Memory B cell (primary cell): ENCODE data around the gene AKAP7.

Experiments used
- ATAC-seq: fragments of 150-1000 bp; cut with Tn5 transposase; 2 replicates; pipeline ENCODE4 v1.10.0; 2021; ENCODE audit warnings: low read depth, mild to moderate bottlenecking, moderate library complexity
- DNase-seq, 2 donors: peaks; one replicate each; pipeline ENCODE4 v3.0.0; 2022; ENCODE audit warnings: low spot score in 2 of 2
- H3K27ac Mint-ChIP-seq: one replicate; pipeline ENCODE4 v1.8.0; 2022; ENCODE audit warnings: mild to moderate bottlenecking, moderate library complexity, mixed read lengths
- H3K27me3 Mint-ChIP-seq: one replicate; pipeline ENCODE4 v1.8.0; 2022; ENCODE audit warnings: mixed read lengths
- H3K36me3 Mint-ChIP-seq: one replicate; pipeline ENCODE4 v1.8.0; 2022; ENCODE audit warnings: mild to moderate bottlenecking, mixed read lengths
- H3K4me1 Mint-ChIP-seq: one replicate; pipeline ENCODE4 v1.8.0; 2022; ENCODE audit warnings: mixed read lengths
- H3K4me3 Mint-ChIP-seq: one replicate; pipeline ENCODE4 v1.8.0; 2022; ENCODE audit warnings: mild to moderate bottlenecking, moderate library complexity, mixed read lengths
- H3K9me3 Mint-ChIP-seq: one replicate; pipeline ENCODE4 v1.8.0; 2022; ENCODE audit warnings: mixed read lengths

AKAP7 gene

GRCh38 chr6:131122007-131122406 lies 13.3 kb upstream of the AKAP7 start:
- H3K4me1 Mint-ChIP-seq, result peaks cover 5% of the 10 kb centered on the region
- no peaks in the 10 kb centered on the region for H3K36me3 Mint-ChIP-seq
- no peak for ATAC-seq
- no peak for DNase-seq
- no peak overlapping the region for H3K4me3 Mint-ChIP-seq
- no peak overlapping the region for H3K27ac Mint-ChIP-seq
- no peaks in the 10 kb centered on the region for H3K9me3 Mint-ChIP-seq
- peaks cover 10% of the 10 kb centered on the region for H3K27me3 Mint-ChIP-seq

- Mint-ChIP-seq H3K4me1 (peaks cover 5% of the 10 kb centered on the region), H3K27ac (no peak overlapping the region), H3K9me3 (no peaks in the 10 kb centered on the region), H3K27me3 (peaks cover 10% of the 10 kb centered on the region), H3K4me3 (no peak overlapping the region), H3K36me3 (no peaks in the 10 kb centered on the region)
- no peak for ATAC-seq
- DNase-seq, result no peak
These were observed 12.8 kb upstream of the AKAP7 start for GRCh38 chr6:131122516-131122915.

- Mint-ChIP-seq H3K4me3 (no peak overlapping the region), H3K36me3 (no peaks in the 10 kb centered on the region), H3K27me3 (peaks cover 13% of the 10 kb centered on the region), H3K4me1 (no peaks in the 10 kb centered on the region), H3K27ac (no peak overlapping the region), H3K9me3 (no peaks in the 10 kb centered on the region)
- DNase-seq, result no peak
- no peak for ATAC-seq
These were observed 10.8 kb upstream of the AKAP7 start for GRCh38 chr6:131124336-131125071.

GRCh38 chr6:131125431-131125830 lies 9.8 kb upstream of the AKAP7 start:
- H3K9me3 Mint-ChIP-seq, result no peaks in the 10 kb centered on the region

GRCh38 chr6:131129689-131130553 lies 5.3 kb upstream of the AKAP7 start:
- no peaks in the 10 kb centered on the region for H3K9me3 Mint-ChIP-seq
- no peak overlapping the region for H3K4me3 Mint-ChIP-seq
- H3K27me3 Mint-ChIP-seq, result peaks cover 5% of the 10 kb centered on the region
- no peak overlapping the region for H3K27ac Mint-ChIP-seq
- DNase-seq (no peak), ATAC-seq (no peak)
- no peaks in the 10 kb centered on the region for H3K36me3 Mint-ChIP-seq
- H3K4me1 Mint-ChIP-seq, result peaks cover 2% of the 10 kb centered on the region

More at GRCh38 chr6:131125431-131125830, 9.8 kb upstream of the AKAP7 start:
- Mint-ChIP-seq H3K27ac (no peak overlapping the region), H3K4me1 (no peaks in the 10 kb centered on the region), H3K36me3 (no peaks in the 10 kb centered on the region), H3K4me3 (no peak overlapping the region), H3K27me3 (peaks cover 13% of the 10 kb centered on the region)
- ATAC-seq, result no peak
- DNase-seq, result no peak

- no peak for DNase-seq
- Mint-ChIP-seq H3K36me3 (no peaks in the 10 kb centered on the region), H3K4me3 (no peak overlapping the region), H3K4me1 (peaks cover 2% of the 10 kb centered on the region), H3K9me3 (no peaks in the 10 kb centered on the region), H3K27me3 (peaks cover 5% of the 10 kb centered on the region), H3K27ac (no peak overlapping the region)
- no peak for ATAC-seq
These were observed 4.7 kb upstream of the AKAP7 start for GRCh38 chr6:131130554-131130940.

- ATAC-seq (no peak), DNase-seq (no peak)
- Mint-ChIP-seq H3K4me3 (no peak overlapping the region), H3K9me3 (no peaks in the 10 kb centered on the region), H3K4me1 (peaks cover 9% of the 10 kb centered on the region), H3K27me3 (peaks cover 3% of the 10 kb centered on the region), H3K36me3 (no peaks in the 10 kb centered on the region), H3K27ac (no peak overlapping the region)
These were observed 2.9 kb upstream of the AKAP7 start for GRCh38 chr6:131132360-131132759.

GRCh38 chr6:131134220-131134979 lies 867 bp upstream of the AKAP7 start:
- peak overlapping the region; percentile 77 for H3K27ac Mint-ChIP-seq
- H3K9me3 Mint-ChIP-seq, result no peaks in the 10 kb centered on the region

GRCh38 chr6:131134980-131135243 lies 355 bp upstream of the AKAP7 start:
- DNase-seq, result no peak
- Mint-ChIP-seq H3K4me1 (peaks cover 20% of the 10 kb centered on the region), H3K27me3 (no peaks in the 10 kb centered on the region), H3K9me3 (no peaks in the 10 kb centered on the region), H3K36me3 (no peaks in the 10 kb centered on the region), H3K4me3 (peak overlapping the region; percentile 84), H3K27ac (peak overlapping the region; percentile 77)
- ATAC-seq, result no peak

More at GRCh38 chr6:131134220-131134979, 867 bp upstream of the AKAP7 start:
- ATAC-seq (no peak), DNase-seq (no peak)
- peaks cover 14% of the 10 kb centered on the region for H3K4me1 Mint-ChIP-seq
- H3K27me3 Mint-ChIP-seq, result no peaks in the 10 kb centered on the region
- peak overlapping the region; percentile 84 for H3K4me3 Mint-ChIP-seq
- H3K36me3 Mint-ChIP-seq, result no peaks in the 10 kb centered on the region

GRCh38 chr6:131136021-131136786 lies 937 bp downstream of the AKAP7 start:
- no peak for DNase-seq
- Mint-ChIP-seq H3K36me3 (no peaks in the 10 kb centered on the region), H3K4me3 (peak overlapping the region; percentile 95)

GRCh38 chr6:131139599-131139998 lies 4.3 kb downstream of the AKAP7 start:
- ATAC-seq (no peak), DNase-seq (no peak)
- H3K4me3 Mint-ChIP-seq, result peak overlapping the region; percentile 31
- peaks cover 19% of the 10 kb centered on the region for H3K4me1 Mint-ChIP-seq
- no peaks in the 10 kb centered on the region for H3K27me3 Mint-ChIP-seq
- no peaks in the 10 kb centered on the region for H3K36me3 Mint-ChIP-seq
- H3K27ac Mint-ChIP-seq, result no peak overlapping the region
- no peaks in the 10 kb centered on the region for H3K9me3 Mint-ChIP-seq

More at GRCh38 chr6:131136021-131136786, 937 bp downstream of the AKAP7 start:
- peak overlapping the region; percentile 88 for H3K27ac Mint-ChIP-seq
- H3K27me3 Mint-ChIP-seq, result no peaks in the 10 kb centered on the region
- peaks cover 20% of the 10 kb centered on the region for H3K4me1 Mint-ChIP-seq
- no peak for ATAC-seq
- no peaks in the 10 kb centered on the region for H3K9me3 Mint-ChIP-seq

- Mint-ChIP-seq H3K4me1 (peaks cover 7% of the 10 kb centered on the region), H3K27me3 (no peaks in the 10 kb centered on the region), H3K27ac (no peak overlapping the region), H3K36me3 (peaks cover 10% of the 10 kb centered on the region), H3K4me3 (no peak overlapping the region), H3K9me3 (no peaks in the 10 kb centered on the region)
- ATAC-seq, result no peak
- DNase-seq, result no peak
These were observed 8.1 kb downstream of the AKAP7 start for GRCh38 chr6:131143319-131143718.

GRCh38 chr6:131146865-131147264 lies 11.6 kb downstream of the AKAP7 start:
- Mint-ChIP-seq H3K36me3 (peaks cover 10% of the 10 kb centered on the region), H3K27ac (no peak overlapping the region), H3K27me3 (no peaks in the 10 kb centered on the region), H3K9me3 (no peaks in the 10 kb centered on the region), H3K4me3 (no peak overlapping the region), H3K4me1 (no peaks in the 10 kb centered on the region)
- DNase-seq (no peak), ATAC-seq (no peak)
